GM10266 (cell line): Measurements from ENCODE around the gene PCGF2.

Experiments
- DNase-seq: peaks from one replicate; pipeline ENCODE4 v3.0.0; 2012; ENCODE audit errors: extremely low spot score
- TF ChIP-seq, protein P1 (sequence below): IDR thresholded peaks from 2 replicates; pipeline ENCODE4 v1.5.1; 2012; ENCODE audit warnings: mild to moderate bottlenecking, low read depth; ENCODE audit not compliant: control insufficient read depth, insufficient read depth; ENCODE audit errors: missing control alignments

PCGF2 gene

DNA sequence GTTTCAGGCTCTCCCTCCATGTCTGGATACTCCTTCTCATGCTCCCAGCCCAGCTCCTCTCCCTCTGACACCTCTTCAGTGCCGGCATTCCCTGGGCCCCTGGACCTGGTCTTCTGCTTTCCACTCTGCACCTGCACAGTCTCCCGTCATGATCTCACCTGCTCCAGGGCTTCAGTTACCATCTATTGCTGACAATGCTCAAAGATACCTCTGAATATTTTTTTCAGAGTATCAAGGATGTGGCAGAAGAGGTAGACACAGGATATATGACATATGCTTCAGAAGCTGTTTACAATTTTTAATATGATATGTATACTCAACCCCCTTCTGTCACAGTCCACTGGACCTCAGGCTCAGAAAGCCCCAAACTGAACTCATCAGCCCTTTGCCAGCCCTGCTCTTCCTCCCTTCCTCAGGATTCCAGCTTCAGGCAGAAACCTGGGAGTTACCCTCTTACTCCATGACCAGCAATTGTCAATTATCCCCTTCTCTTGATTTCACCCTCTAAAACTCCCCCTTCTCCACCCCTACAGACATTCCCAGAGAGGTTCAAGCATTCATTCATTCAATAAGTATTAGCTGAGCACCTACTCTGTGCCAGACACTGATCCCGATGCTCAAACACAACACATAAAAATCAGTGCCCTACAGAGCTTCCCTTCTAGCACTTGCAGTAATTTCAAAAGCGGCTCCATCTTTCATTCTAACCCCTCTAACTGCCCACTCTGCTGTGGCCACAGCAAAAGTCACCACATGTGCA is 50.9 kb downstream of the PCGF2 start:
- TF ChIP-seq, protein P1, sequence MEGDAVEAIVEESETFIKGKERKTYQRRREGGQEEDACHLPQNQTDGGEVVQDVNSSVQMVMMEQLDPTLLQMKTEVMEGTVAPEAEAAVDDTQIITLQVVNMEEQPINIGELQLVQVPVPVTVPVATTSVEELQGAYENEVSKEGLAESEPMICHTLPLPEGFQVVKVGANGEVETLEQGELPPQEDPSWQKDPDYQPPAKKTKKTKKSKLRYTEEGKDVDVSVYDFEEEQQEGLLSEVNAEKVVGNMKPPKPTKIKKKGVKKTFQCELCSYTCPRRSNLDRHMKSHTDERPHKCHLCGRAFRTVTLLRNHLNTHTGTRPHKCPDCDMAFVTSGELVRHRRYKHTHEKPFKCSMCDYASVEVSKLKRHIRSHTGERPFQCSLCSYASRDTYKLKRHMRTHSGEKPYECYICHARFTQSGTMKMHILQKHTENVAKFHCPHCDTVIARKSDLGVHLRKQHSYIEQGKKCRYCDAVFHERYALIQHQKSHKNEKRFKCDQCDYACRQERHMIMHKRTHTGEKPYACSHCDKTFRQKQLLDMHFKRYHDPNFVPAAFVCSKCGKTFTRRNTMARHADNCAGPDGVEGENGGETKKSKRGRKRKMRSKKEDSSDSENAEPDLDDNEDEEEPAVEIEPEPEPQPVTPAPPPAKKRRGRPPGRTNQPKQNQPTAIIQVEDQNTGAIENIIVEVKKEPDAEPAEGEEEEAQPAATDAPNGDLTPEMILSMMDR, result no peak
- no peak for DNase-seq

DNA sequence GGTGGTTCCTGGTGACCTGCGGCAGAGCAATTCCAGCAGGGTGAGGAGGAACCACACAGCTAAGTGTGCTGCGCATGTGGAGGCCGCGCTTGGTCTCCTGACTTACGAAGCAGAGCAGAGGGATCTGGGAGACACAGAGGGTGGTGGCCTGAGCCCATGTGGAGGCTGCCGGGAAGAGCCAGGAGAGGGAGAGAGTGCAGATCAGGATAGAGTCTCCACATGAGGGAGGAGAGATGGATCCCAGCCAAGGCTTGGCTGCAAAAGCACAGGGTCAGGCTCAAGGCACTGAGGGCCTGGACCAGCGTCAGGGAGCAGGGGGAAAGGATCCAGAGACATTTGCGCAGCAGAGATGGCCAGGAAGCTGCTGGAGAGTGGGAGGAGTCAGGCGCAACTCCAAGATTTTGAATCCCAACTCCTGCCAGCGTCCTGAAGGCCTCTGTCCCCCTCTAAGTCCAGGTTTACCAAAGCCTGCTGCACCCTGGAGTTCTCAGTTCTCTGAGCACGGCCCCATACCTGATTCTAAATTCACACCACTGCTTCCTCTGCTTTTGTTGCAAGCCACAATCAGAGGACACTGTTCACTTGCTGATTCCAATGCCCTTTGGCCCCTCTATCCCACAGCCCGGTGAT is 54.3 kb downstream of the PCGF2 start:
- TF ChIP-seq, protein P1, result no peak
- DNase-seq, result no peak

DNA sequence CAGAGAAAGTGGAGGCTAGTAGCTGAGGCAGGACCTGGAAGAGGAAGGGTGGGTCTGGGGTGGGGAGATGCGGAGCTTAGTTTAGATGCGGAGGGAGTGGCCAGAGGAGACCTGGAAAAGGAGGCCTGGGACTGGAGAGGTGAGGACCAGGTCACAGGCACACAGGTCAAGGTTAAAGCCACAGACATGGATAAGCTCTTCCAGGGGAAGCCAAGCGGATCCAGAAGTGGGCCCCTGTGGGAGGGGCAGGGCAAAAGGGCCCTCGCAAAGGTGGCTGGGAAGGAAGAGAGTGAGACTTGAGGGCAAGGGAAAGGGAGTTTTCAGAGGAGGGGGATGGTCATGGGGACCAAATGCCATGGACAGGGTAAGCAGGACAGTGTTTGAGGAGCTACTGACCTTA is 57.0 kb downstream of the PCGF2 start:
- DNase-seq, result no peak
- TF ChIP-seq, protein P1, result no peak

DNA sequence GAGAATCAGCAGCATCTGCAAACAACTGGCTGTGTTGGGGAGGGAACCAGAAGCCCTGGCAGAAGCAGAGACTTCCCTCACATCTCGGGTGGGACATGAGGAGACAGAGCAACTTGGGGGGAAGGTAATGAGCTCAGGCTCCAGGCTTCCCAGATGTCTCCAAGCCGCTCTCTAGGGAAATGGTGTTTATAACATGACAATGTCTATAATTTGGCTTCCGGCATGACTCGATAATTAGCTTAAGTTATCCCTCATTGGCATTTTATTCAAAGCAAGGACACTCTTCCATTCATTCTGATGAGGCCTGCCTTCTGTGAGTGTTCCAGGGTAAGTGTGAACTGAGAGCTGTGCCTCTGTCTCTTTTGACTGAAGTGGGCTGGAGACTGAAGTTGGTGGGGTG is 57.8 kb downstream of the PCGF2 start:
- no peak for DNase-seq
- TF ChIP-seq, protein P1, result no peak

DNA sequence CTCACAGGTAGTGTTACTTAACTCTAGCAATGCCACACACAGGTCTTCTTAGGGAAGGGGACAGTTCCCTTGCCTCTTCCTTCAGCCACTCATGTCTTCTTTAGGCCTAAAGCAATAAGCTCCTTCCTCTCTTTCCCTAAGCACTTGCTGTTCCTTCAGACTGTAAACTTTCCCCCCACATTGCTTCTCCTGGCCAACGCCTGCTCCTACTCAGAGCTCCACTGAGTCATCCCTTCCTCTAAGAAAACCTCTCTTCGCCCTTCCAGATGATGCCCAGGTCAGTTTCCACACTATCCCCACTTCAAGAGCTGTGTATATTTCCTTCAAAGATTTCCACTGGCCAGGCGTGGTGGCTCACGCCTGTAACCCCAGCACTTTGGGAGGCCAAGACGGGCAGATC is 60.9 kb downstream of the PCGF2 start:
- DNase-seq, result no peak
- TF ChIP-seq, protein P1, result no peak

DNA sequence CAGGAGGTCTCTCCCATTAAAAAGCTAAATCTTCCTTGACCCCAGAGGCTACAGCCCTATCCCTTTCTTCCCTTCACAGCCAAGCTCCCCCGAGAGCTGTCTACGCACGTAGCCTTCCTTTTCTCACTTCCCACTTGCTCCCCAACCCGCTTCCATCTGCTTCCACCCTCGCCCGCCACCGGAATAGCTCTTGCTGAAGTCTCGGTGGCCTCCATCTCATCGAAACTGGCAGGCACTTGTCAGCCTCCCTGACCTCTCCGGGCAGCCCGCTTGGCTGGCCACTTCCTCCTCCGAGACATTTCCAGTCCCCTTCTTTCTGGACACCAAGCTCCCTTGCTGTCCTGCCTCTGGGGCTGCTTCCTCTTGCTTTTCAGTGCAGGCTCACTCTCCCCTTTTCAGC is 62.6 kb downstream of the PCGF2 start:
- TF ChIP-seq, protein P1, result no peak
- DNase-seq, result no peak
